KMS-11 (cell line): Measurements from ENCODE around the gene SLC22A14.

Experiments
- H2AFZ ChIP-seq: fragments of 200-600 bp; sonication (generic); 2 replicates; pipeline ENCODE4 v1.6.1; 2016; ENCODE audit warnings: antibody characterized with exemption, mixed run types, low read depth
- H3K27ac ChIP-seq: fragments of 200-600 bp; sonication (generic); 2 replicates; pipeline ENCODE4 v1.6.1; 2016; ENCODE audit warnings: mild to moderate bottlenecking, mixed run types
- H3K27me3 ChIP-seq: fragments of 200-600 bp; sonication (generic); 2 replicates; pipeline ENCODE4 v1.6.1; 2017; ENCODE audit warnings: mild to moderate bottlenecking, low read depth, mixed run types, moderate library complexity; ENCODE audit not compliant: insufficient read depth
- H3K36me3 ChIP-seq: fragments of 200-600 bp; sonication (generic); 2 replicates; pipeline ENCODE4 v1.6.1; 2017; ENCODE audit warnings: mild to moderate bottlenecking, mixed run types; ENCODE audit not compliant: insufficient read depth
- H3K4me1 ChIP-seq: fragments of 200-600 bp; sonication (generic); 2 replicates; pipeline ENCODE4 v1.6.1; 2016; ENCODE audit warnings: mild to moderate bottlenecking, low read depth, mixed run types; ENCODE audit not compliant: poor library complexity, severe bottlenecking
- H3K4me2 ChIP-seq: fragments of 200-600 bp; sonication (generic); 2 replicates; pipeline ENCODE4 v1.7.0; 2016; ENCODE audit warnings: mild to moderate bottlenecking, mixed run types
- H3K4me3 ChIP-seq: fragments of 200-600 bp; sonication (generic); IDR thresholded peaks from 2 replicates; pipeline ENCODE4 v1.6.1; 2017; ENCODE audit warnings: low read depth, low read length, mixed read lengths; ENCODE audit not compliant: insufficient read depth
- H3K79me2 ChIP-seq: fragments of 200-600 bp; sonication (generic); 2 replicates; pipeline ENCODE4 v1.6.1; 2016; ENCODE audit warnings: low read depth, mixed run types; ENCODE audit not compliant: insufficient read depth
- H3K9ac ChIP-seq: fragments of 200-600 bp; sonication (generic); 2 replicates; pipeline ENCODE4 v1.6.1; 2016; ENCODE audit warnings: mild to moderate bottlenecking, mixed run types
- H4K20me1 ChIP-seq: fragments of 200-600 bp; sonication (generic); 2 replicates; pipeline ENCODE4 v1.6.1; 2016; ENCODE audit warnings: mild to moderate bottlenecking, mixed run types; ENCODE audit not compliant: insufficient read depth
- TF ChIP-seq, protein P1 (sequence below): fragments of 200-600 bp; sonication (generic); conservative IDR thresholded peaks from 2 replicates; pipeline ENCODE4 v1.6.1; 2017; ENCODE audit warnings: low read depth, mild to moderate bottlenecking, antibody characterized with exemption, low read length, moderate library complexity, mixed read lengths

Gene SLC22A14

DNA sequence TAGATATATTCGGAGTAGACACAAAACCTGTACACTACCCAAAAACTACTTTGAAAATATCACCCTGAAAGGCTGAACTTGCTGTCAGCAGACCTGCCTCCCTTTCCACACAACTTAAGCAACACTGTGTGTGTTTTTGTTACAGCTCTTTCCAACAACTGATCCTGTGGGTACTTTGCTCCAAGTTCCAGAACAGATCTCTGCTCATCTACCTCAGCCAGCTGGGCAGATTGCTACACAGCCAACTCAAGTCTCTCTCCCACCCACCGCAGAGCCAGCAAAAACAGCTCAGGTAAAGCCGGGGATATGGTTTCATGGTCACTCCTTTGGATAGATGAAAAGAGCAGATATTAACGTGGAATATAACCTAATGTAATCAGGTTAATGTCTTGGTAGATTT lies 36.2 kb upstream of the SLC22A14 start:
- H3K79me2 ChIP-seq = no peaks in the 10 kb centered on the region
- no peaks in the 10 kb centered on the region for H3K4me1 ChIP-seq
- no peak overlapping the region for H3K9ac ChIP-seq
- H2AFZ ChIP-seq = no peak overlapping the region
- TF ChIP-seq, protein P1, sequence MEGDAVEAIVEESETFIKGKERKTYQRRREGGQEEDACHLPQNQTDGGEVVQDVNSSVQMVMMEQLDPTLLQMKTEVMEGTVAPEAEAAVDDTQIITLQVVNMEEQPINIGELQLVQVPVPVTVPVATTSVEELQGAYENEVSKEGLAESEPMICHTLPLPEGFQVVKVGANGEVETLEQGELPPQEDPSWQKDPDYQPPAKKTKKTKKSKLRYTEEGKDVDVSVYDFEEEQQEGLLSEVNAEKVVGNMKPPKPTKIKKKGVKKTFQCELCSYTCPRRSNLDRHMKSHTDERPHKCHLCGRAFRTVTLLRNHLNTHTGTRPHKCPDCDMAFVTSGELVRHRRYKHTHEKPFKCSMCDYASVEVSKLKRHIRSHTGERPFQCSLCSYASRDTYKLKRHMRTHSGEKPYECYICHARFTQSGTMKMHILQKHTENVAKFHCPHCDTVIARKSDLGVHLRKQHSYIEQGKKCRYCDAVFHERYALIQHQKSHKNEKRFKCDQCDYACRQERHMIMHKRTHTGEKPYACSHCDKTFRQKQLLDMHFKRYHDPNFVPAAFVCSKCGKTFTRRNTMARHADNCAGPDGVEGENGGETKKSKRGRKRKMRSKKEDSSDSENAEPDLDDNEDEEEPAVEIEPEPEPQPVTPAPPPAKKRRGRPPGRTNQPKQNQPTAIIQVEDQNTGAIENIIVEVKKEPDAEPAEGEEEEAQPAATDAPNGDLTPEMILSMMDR = no peak
- H3K36me3 ChIP-seq = no peaks in the 10 kb centered on the region
- H4K20me1 ChIP-seq = no peaks in the 10 kb centered on the region
- H3K4me3 ChIP-seq = no peak overlapping the region
- no peak overlapping the region for H3K4me2 ChIP-seq
- H3K27me3 ChIP-seq = no peaks in the 10 kb centered on the region
- no peak overlapping the region for H3K27ac ChIP-seq

DNA sequence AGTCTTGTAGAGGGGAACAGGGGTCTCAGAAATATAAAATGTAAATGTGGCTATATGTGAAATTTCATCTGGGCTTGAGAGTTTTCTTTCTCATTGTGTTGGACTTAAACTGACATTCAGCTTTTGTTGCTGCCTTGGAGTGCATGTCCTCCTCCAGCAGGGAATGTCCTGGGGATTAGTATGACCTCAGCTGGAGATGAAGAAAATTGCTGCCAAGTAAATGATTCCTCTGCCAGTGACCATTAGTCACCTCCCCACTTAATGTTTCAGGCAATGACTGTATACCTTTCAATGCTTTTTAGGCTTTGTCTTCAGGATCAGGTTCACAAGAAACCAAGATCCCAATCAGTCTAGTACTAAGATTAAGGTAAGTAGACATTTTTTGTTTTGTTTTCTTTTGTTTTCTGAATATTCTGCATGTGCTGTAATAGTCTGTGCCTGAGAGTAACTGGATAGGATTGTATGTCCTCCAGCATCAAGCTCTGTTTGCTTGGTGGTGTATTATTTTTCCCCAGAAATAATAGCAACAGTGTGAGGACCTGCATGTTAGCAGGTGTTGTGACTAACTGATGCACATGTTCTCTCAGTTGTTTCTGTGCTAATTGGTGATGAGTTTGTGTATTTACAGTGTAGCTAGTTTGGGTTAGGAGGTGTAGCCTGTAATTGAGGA lies 34.6 kb upstream of the SLC22A14 start:
- H3K36me3 ChIP-seq = 0 out of 2 replicates have a peak, but pooled peaks cover 2% of the 10 kb centered on the region
- no peak overlapping the region for H3K4me2 ChIP-seq

DNA sequence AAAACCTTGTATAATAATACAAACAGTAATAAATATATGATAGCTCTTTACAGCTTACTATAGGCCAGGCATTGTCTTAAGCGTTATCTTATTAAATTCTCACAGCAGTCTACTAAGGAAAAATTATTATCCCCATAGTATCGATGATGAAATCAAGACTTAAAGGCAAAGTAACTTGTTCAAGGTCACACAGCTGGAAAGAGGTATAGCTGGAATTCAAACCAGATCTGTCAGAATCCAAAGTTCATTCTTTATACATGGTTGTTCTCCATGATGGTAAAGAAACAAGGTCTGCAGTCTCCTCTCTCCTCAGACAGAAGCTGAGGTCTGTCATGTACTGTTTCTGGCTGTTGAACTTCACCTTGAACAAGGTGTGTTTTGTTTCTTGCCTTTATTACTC lies 31.9 kb upstream of the SLC22A14 start:
- TF ChIP-seq, protein P1 = no peak
- Histone ChIP-seq H3K4me3 (no peak overlapping the region), H3K27ac (no peak overlapping the region), H3K79me2 (no peaks in the 10 kb centered on the region), H2AFZ (no peak overlapping the region), H3K27me3 (no peaks in the 10 kb centered on the region), H4K20me1 (no peaks in the 10 kb centered on the region), H3K36me3 (0 out of 2 replicates have a peak, but pooled peaks cover 2% of the 10 kb centered on the region), H3K4me1 (no peaks in the 10 kb centered on the region), H3K9ac (no peak overlapping the region), H3K4me2 (no peak overlapping the region)

More for the DNA sequence above, 34.6 kb upstream of the SLC22A14 start:
- Histone ChIP-seq H4K20me1 (no peaks in the 10 kb centered on the region), H3K4me3 (no peak overlapping the region), H3K27ac (no peak overlapping the region), H3K79me2 (no peaks in the 10 kb centered on the region), H3K4me1 (no peaks in the 10 kb centered on the region), H2AFZ (no peak overlapping the region), H3K9ac (no peak overlapping the region), H3K27me3 (no peaks in the 10 kb centered on the region)
- TF ChIP-seq, protein P1 = no peak

DNA sequence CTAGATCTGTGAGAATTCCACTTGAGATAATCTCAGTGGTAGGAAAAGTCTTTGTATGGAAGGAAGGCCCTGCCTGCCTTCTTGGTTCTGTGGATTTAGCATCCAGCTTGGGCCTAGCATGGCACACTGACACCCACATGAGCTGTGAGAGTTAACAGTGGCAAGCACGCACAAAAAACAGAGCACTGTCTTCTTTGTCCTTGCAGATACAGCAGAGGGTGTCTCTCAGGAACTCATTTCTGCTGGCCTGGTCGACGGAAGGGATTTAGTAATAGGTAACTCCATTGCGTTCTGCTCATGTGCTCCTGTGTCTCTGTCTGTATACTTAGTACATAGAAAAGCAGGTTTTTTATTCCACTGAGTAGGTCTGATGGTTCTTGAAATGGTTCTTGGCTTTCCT lies 30.9 kb upstream of the SLC22A14 start:
- TF ChIP-seq, protein P1 = no peak
- Histone ChIP-seq H2AFZ (no peak overlapping the region), H3K36me3 (0 out of 2 replicates have a peak, but pooled peaks cover 2% of the 10 kb centered on the region), H3K4me3 (no peak overlapping the region), H3K4me2 (no peak overlapping the region), H3K27ac (no peak overlapping the region), H4K20me1 (no peaks in the 10 kb centered on the region), H3K9ac (no peak overlapping the region), H3K4me1 (no peaks in the 10 kb centered on the region), H3K27me3 (no peaks in the 10 kb centered on the region), H3K79me2 (no peaks in the 10 kb centered on the region)
